ENCODE data around the gene PCYT2. TPM values are rescaled to one million over a fixed set of nuclear protein-coding genes. Genes with fewer than 3 reads are reported as not detected.

Gene PCYT2
- total RNA-seq, 2 experiments from 2014 or later, result 18.7 to 18.9 TPM

- H3K27ac Mint-ChIP-seq, result peak within 1 kb of the TSS; percentile 95
- Histone ChIP-seq H3K27me3 (ENCODE audit: control insufficient read depth in 1 of 2, insufficient read depth in 2 of 2, low read length in 2 of 2) (peaks cover 0 to 3% of the 10 kb centered on the region in 2 experiments), H3K4me1 (ENCODE audit: insufficient read depth, low read length) (peaks cover 62% of the 10 kb centered on the region), H3K36me3 (ENCODE audit: insufficient read depth, low read length) (peaks cover 32% of the 10 kb centered on the region), H3K27ac (ENCODE audit: low read depth in 1 of 2, low read length in 2 of 2) (peak within 1 kb of the TSS; percentile 95 to 98), H3K9me3 (ENCODE audit: control insufficient read depth in 1 of 2, insufficient read depth in 1 of 2, low read length in 2 of 2) (peaks cover 0 to 3% of the 10 kb centered on the region in 2 experiments), H3K4me3 (ENCODE audit: low read length) (peak within 1 kb of the TSS; percentile 86)
- DNase-seq (no peak), ATAC-seq (ENCODE audit: poor library complexity) (peak; percentile 63)
- H3K9me3 Mint-ChIP-seq, result no peaks in the 10 kb centered on the region
- ChIA-PET POLR2A (interaction anchor here (0.6 to 4.6 kb wide), 12 partner anchors 9 to 548 kb away, joined by 3 to 63 read pairs (median 6); partner anchors contain the start of genes ALYREF, ANAPC11, MAFG and MCRIP1), CTCF (interaction anchor here (1.4 kb wide), 1 partner anchor 9 kb away, joined by 4 read pairs; no protein-coding TSS in a partner anchor)
- H3K27me3 Mint-ChIP-seq, result no peaks in the 10 kb centered on the region
- H3K36me3 Mint-ChIP-seq (ENCODE audit: low read depth), result peaks cover 55% of the 10 kb centered on the region
- no peak for TF ChIP-seq CTCF (IDR thresholded peaks at IDR 0.05)
- peak within 1 kb of the TSS; percentile 90 for H3K4me3 Mint-ChIP-seq
- H3K4me1 Mint-ChIP-seq (ENCODE audit: low read depth), result peaks cover 45% of the 10 kb centered on the region
- intact Hi-C loops (cut with DNase I, micrococcal nuclease), result loop anchor here (1.0 to 5.0 kb wide), 7 partner anchors 10 to 586 kb away; partner anchors contain the start of genes CENPX (in 2 of the 2), LRRC45 (in 2 of the 2), ALYREF (in 1 of the 2) and ANAPC11 (in 1 of the 2)
Observed at GRCh38 chr17:81870981-81871386, 40.2 kb downstream of the PCYT2 start, which contains the start of gene ARHGDIA. ARHGDIA (minus strand) TSS chr17:81871337; CDS start chr17:81869930, 1,407 bp downstream.

- H3K9me3 ChIP-seq (ENCODE audit: control insufficient read depth in 1 of 2, insufficient read depth in 1 of 2, low read length in 2 of 2), result peaks cover 0 to 3% of the 10 kb centered on the region in 2 experiments
- H3K27me3 ChIP-seq (ENCODE audit: control insufficient read depth in 1 of 2, insufficient read depth in 2 of 2, low read length in 2 of 2), result peaks cover 0 to 3% of the 10 kb centered on the region in 2 experiments
- H3K4me3 ChIP-seq (ENCODE audit: low read length), result peak overlapping the region; percentile 86
- ATAC-seq (ENCODE audit: poor library complexity) (peak; percentile 35), DNase-seq (peak in 8 of 14 experiments; percentile 25 to 80 (median 44))
- intact Hi-C loops (cut with DNase I, micrococcal nuclease), result loop anchor here (5.0 kb wide), 4 partner anchors 38 to 587 kb away; partner anchors contain the start of genes CENPX (in 2 of the 2), LRRC45 (in 2 of the 2), MAFG (in 1 of the 2) and MCRIP1 (in 1 of the 2)
- Mint-ChIP-seq H3K4me1 (ENCODE audit: low read depth) (peaks cover 45% of the 10 kb centered on the region), H3K36me3 (ENCODE audit: low read depth) (peaks cover 55% of the 10 kb centered on the region), H3K4me3 (peak overlapping the region; percentile 90), H3K27me3 (no peaks in the 10 kb centered on the region), H3K9me3 (no peaks in the 10 kb centered on the region), H3K27ac (peak overlapping the region; percentile 95)
- ChIA-PET POLR2A (interaction anchor here (0.6 to 4.6 kb wide), 16 partner anchors 9 to 548 kb away, joined by 3 to 63 read pairs (median 4); partner anchors contain the start of genes ALYREF, ANAPC11, ARL16 and HGS), CTCF (interaction anchor here (1.3 to 1.7 kb wide), 3 partner anchors 10 to 187 kb away, joined by 3 to 4 read pairs (median 3); partner anchors contain the start of genes ARL16, HGS and P4HB)
- H3K27ac ChIP-seq (ENCODE audit: low read depth in 1 of 2, low read length in 2 of 2), result peak overlapping the region; percentile 79 to 88
- H3K4me1 ChIP-seq (ENCODE audit: insufficient read depth, low read length), result peaks cover 66% of the 10 kb centered on the region
- no peak for TF ChIP-seq CTCF (IDR thresholded peaks at IDR 0.05)
- H3K36me3 ChIP-seq (ENCODE audit: insufficient read depth, low read length), result peaks cover 33% of the 10 kb centered on the region
Observed at GRCh38 chr17:81870131-81870980, 40.8 kb downstream of the PCYT2 start.

Data from CD4-positive, alpha-beta T cell (primary cell).